HG02759 (cell line): ENCODE measurements around the gene GON7.
A peak's percentile ranks its signal among the peaks of the same experiment; 100 is the strongest.
"Not testable (repeated sequence)": the region's sequence is repeated elsewhere in the genome, so short reads cannot be mapped to it uniquely, and the experiment has no call there.

Source experiments
- ATAC-seq: cut with Tn5 transposase; IDR thresholded peaks from one replicate; pipeline ENCODE4 v1.9.1; 2021; ENCODE audit warnings: mild to moderate bottlenecking, moderate library complexity; ENCODE audit not compliant: unreplicated experiment

The GON7 gene

DNA sequence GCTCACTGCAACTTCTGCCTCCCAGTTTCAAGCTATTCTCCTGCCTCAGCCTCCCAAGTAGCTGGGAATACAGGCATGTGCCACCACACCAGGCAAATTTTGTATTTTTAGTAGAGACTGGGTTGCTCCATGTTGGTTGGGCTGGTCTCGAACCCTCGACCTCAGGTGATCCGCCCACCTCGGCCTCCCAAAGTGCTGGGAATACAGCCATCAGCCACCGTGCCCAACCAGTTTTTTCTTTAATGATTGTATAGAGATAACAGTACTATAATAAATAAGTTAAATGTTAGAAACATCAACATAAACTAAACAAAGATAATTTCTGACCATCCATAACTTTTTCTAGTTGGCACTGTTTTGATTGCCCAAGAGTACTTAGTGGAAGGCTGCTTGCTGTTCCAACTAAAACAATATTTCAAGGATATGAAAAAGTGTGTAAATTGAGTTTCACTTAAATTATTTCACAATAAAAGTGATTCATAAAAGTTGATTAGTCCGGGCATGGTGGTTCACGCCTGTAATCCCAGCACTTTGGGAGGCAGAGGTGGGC is 5.6 kb downstream of the GON7 start:
- ATAC-seq = no peak

DNA sequence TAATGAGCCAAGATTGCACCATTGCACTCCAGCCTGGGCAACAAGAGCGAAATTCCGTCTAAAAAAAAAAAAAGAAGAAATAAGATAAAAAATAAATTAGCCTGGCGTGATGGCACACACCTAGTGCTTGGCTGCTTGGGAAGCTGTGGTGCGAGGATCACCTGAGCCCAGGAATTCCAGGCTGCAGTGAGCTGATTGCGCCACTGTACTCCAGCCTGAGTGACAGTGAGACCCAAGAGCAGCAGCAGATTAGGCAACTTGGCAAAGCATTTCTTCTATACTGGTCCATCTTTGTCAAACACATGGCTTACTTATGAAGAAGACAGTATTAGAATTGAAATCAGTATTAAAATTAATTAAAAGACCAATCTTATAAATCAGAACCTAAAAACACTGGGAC is 6.3 kb downstream of the GON7 start:
- no peak for ATAC-seq

DNA sequence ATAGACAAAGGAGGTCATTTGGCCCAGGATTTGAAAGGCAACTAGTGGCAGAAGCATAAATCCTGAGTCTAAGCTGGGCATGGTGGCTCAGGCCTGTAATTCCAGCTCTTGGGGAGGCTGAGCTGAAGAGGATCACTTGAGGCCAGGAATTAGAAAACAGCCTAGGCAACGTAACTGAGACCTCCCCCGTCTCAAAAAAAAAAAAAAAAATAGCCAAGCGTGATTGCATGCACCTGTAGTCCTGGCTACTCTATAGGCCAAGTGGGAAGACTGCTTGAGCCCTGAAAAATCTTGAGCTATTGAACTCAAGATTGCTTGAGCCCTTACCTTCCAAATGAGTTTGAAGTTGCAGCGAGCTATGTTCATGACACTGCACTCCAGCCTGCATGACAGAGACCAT is 7.8 kb downstream of the GON7 start:
- no peak for ATAC-seq

DNA sequence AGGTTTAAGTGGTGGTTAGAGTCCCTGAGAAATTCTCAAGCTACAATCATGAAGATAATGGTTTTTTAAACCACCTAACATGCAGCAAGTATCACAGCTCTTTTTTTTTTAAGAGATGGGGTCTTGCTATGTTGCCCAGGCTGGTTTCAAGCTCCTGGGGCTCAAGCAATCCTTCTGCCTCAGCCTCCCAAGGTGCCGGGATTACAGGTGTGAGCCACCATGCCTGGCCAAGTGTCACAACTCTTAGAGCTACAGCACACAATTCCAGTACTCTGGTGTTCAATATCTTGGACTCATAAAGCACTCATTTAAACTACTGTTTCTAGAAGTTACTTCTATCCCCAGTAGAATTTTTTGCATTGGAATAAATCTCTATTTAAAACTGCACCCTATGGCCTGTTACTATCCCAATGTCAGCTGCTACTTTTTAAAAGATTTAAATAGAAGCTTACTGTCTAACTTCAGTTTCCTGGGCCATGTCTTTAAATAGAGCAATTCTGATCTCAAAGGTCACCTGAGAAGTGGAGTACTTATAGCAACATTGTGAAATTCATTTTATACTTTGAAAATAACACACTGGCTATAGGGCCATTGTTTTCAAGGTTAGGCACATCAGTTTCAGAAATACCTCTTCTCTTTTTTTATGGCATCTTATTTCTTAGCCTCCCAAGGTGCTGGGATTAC is 11.4 kb downstream of the GON7 start:
- ATAC-seq = no peak

DNA sequence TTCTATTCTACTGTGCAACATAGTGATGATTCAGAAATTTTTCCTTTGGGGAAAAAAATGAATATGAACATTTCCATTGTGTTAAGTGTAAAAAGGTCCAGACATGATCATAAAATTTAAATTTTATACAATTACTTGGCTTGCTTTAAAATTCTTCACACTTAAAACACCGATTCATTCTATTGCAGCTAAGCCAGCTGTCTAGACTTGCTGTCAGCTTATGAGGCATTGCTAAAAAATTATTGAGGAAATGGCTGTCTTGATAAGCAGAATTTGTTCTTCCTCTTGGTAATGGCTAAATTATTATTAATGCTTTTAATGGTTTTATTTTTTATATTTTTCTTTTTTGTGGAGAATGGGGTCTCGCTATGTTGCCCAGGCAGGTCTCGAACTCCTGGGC is 19.9 kb downstream of the GON7 start:
- ATAC-seq = no peak

DNA sequence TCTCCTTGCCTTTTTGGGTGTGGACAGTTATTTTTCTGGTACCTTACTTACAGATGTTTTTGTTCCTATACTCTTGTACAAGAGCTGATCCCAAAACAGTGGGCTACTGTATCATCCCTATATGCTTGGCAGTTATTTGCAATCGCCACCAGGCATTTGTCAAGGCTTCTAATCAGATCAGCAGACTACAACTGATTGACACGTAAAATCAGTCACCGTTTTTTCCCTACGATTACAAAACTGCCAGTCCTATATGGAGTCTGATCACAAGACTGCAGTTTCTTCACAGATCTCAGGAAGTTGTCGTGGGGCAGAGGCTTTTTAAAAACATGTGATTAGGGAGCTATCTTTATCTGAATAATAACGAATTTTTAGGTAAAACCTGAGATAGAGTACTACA is 20.4 kb downstream of the GON7 start:
- ATAC-seq = no peak

DNA sequence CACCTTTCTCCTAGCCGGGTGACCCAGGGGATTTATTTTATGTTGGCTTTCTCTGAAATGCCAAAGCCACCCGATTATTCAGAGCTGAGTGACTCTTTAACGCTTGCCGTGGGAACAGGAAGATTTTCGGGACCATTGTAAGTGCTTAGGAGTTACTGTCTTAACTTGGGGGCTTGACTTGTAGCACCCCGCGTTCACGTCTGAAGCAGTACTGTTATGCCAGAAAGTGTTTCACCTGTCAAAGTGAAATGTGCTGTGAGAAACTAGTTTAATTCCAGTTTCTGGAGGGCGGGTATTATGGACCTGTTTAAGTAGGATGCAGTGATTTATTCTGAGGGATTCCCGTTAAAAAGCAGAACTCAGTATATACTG is 21.5 kb downstream of the GON7 start:
- ATAC-seq = no peak

DNA sequence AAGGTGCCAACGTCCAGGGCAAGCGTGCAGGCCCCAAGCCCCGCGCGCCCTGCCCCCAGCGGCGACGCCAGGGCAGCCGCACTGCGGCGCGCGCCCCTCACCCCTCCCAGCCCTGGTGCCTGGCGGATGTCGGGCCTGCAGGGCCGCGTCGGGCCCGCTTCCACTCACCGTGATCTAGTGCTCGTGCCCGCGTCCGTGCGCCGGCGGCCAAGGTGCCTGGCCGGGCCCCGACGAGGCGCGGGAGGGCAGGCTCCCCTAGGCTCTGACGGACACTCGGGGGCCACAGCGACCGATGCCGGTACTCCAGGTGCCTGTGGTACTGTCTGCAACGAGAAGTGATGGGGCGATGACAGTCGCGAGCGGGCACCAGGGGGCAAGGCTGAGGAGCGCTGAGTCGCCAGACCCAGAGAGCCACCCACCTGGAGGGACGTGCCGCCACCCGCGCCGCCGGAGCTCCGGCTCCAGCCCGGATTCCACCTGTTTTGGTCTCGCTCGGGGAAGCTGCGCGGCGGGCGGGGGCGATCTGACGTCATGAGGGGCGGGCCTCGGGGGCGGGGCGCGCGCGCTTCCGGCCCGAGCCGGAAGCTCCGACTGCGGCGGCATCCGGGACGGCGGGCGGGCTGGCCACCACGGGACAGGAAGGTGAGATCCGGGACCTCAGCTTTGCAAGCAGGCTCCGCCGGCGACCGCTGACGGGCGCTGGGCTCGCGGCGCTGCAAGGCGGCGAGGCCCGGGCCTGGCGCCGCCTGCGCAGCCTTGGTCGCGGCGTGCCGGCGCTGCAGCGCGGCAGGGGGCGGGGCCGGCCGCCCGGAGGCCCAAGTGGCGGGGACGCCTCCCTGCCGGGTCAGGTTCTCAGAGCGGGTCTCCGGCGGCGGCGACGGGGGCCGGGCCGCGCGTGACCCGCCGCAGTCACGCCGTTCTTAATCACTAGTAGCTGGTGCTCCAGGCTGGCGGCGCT is 22.2 kb downstream of the GON7 start, which contains the start of the genes LYSET and MOAP1:
Gene LYSET (plus strand): TSS at position 927 of the 958 bp plus-strand sequence. CDS start 89 bp downstream, outside the sequence.
Gene MOAP1 (minus strand): TSS at position 507 of the 958 bp plus-strand sequence. CDS start 655 bp downstream, outside the sequence.
- ATAC-seq = peak; percentile 87

DNA sequence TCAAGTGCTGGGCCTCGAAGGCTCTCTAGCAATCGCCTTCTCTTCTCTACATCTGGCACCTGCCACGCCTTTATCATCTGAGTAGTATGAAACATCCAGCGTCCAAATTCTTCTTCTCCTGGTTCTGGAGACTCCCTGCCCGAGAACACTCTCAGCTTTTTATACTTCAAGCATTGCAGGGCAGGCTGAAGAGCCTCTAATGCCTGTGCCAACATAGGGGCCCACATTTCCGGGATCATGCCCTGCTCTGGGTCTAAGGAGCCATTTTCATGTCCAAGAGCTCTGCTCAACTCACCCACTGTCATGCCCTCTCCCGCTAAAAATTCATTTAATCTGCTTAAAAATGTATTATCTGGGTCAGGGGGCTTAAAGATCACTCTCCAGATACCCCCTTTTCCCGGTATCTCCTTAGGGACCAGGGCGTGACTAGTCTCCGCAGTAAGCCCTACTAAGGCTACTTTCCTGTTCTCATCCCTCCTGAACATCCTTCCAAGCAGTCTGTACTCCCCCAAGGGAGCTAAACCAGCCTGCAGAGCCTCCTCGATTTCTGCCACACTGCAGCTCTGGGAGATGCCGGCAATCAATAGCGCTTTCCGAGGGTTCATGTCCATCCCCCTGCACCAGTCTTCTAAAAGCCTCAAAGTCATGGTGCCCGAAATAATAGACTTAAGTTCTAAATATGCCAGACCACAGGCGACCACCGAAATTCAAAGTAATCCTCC is 23.1 kb downstream of the GON7 start:
- ATAC-seq = no peak

DNA sequence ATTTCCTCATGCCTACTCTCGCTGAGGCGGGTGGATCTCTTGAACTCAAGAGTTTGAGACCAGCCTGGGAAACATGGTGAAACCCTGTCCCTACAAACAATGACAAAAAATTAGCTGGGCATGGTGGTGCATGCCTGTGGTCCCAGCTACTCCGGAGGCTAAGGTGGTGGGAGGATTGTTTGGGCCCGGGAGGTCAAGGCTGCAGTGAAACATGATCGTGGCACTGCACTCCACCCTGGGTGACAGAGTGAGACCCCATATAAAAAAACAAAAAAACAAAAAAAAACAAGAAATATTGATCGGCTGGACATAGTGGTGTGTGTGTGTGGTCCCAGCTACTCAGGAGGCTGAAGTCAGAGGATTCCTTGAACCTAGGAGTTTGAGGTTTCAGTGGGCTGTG is 31.4 kb downstream of the GON7 start:
- ATAC-seq = no peak

DNA sequence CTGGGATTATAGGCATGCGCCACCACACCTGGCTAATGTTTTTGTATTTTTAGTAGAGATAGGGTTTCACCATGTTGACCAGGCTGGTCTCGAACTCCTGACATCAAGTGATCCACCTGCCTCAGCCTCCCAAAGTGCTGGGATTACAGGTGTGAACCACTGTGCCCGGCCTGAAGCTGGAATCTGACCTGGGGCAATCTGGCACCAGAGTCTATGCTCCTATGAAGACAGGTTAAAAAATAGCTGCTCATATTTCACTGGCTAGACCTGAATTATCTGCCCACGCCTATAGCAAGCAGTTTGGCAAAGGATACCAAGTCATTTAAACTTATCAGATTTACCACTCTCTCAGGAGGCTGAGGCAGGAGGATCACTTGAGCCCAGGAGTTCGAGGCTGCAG is 32.1 kb downstream of the GON7 start:
- not testable (repeated sequence) for ATAC-seq

DNA sequence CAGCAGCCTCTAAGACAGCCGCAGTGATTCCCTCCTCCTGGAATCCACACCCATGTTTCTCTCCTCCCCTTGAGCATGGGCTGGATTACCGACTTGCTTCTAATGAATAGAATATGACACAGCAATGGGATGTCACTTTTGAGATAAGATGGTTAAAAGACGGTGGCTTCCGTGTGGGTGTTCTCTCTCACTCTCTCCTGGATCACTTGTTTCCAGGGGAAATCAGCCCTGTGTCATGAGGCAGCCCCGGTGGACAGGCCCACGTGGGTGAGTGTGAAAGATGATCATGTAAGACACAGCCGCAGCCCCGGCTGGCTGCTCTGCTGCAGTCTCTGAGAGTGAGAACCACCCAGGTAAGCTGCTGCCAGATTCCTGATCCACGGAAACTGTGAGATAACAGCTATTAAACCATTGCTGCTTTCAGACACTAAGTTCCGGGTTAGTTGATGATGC is 32.9 kb downstream of the GON7 start:
- ATAC-seq = no peak

DNA sequence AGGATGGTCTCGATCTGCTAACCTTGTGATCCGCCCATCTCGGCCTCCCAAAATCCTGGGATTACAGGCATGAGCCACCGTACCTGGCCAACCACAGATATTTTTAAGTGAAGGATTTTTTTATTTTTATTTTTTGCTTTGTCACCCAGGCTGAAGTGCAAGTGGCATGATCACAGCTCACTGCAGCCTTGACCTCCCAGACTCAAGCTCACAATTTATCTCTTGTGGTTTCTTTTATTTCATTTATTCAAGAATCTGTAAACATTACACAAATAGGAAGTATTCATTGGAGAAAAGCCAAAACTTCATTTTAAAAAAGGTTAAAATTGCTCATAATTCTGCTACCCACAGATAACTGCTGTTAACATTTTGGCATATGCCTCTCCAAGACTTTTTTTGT is 35.5 kb downstream of the GON7 start:
- no peak for ATAC-seq

DNA sequence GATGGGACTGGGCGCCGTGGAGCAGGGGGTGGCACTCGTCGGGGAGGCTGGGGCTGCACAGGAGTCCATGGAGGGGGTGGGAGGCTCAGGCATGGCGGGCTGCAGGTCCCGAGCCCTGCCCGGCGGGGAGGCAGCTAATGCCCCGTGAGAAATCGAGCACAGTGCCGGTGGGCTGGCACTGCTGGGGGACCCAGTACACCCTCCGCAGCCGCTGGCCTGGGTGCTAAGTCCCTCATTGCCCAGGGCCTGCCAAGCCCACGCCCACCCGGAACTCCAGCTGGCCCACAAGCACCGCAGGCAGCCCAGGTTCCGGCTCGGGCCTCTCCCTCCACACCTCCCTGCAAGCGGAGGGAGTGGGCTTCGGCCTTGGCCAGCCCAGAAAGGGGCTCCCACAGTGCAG is 36.7 kb downstream of the GON7 start:
- not testable (repeated sequence) for ATAC-seq

DNA sequence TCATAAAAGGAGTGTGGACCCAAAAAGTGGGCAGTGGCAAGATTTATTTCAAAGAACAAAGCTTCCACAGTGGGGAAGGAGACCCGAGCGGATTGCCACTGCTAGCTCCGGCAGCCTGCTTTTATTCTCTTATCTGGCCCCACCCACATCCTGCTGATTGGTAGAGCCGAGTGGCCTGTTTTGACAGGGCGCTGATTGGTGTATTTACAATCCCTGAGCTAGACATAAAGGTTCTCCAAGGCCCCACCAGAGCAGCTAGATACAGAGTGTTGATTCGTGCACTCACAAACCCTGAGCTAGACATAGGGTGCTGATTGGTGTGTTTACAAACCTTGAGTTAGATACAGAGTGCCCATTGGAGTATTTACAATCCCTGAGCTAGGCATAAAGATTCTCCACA is 37.2 kb downstream of the GON7 start:
- not testable (repeated sequence) for ATAC-seq

DNA sequence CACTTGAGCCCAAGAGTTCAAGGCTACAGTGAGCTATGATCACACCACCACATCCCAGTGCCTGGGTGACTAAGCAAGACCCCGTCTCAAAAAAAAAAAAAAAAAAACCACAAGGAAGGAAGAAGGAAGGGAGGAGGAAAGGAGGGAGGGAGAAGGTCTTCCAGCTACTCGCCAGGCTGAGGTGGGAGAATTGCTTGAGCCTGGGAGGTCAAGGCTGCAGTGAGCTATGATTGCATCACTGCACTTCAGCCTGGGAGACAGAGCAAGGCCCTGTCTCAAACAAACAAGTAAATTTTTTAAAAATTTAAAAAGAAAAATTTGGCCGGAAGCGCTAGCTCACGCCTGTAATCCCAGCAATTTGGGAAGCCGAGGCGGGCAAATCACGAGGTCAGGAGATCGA is 38.3 kb downstream of the GON7 start:
- ATAC-seq = not testable (repeated sequence)

DNA sequence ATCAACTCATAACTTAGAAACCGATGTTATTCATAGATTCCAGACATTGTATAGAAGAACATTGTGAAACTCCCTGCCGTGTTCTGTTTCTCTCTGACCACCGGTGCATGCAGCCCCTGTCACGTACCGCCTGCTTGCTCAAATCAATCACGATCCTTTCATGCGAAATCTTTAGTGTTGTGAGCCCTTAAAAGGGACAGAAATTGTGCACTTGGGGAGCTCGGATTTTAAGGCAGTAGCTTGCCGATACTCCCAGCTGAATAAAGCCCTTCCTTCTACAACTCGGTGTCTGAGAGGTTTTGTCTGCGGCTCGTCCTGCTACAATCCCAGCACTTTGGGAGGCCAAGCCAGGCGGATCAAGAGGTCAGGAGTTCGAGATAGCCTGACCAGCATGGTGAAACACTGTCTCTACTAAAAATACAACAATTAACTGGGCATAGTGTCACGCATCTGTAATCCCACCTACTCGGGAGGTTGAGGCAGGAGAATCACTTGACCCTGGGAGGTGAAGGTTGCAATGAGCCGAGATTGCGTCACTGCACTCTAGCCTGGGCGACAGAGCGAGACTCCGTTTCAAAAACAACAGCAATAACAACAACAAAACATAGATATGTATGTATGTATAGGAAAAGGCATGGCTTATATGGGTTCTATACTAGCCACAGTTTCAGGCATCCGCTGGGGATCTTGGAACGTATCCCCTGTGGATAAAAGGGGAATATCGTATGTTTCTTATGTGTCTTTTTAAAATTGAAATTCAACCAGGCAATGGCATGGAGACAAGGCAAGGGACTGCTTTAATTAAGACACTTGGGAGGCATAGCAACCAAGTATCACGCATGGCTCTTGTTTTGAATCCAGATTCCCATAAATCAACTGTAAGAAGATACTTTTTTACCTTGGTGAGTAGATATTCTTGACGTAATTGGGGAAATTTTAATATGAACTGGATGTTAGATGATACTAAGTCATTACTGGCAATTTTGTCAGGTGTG is 41.3 kb downstream of the GON7 start:
- ATAC-seq = not testable (repeated sequence)

DNA sequence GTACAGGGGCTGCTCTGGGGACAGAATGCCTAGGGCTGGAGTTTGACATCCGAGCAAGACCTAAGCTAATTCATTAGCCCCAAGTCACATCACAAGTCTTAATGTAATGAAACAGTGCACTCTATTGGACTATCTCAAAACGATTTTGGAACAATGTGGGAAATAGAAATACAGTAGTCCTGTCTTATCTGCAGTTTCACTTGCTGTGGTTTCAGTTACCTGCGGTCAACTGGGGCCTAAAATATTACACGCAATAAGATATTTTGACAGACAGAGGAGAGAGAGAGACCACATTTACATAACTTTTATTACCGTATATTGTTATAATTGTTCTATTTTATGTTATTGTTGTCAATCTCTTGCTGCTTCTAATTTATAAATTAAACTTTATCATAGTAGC is 43.3 kb downstream of the GON7 start:
- ATAC-seq = no peak

DNA sequence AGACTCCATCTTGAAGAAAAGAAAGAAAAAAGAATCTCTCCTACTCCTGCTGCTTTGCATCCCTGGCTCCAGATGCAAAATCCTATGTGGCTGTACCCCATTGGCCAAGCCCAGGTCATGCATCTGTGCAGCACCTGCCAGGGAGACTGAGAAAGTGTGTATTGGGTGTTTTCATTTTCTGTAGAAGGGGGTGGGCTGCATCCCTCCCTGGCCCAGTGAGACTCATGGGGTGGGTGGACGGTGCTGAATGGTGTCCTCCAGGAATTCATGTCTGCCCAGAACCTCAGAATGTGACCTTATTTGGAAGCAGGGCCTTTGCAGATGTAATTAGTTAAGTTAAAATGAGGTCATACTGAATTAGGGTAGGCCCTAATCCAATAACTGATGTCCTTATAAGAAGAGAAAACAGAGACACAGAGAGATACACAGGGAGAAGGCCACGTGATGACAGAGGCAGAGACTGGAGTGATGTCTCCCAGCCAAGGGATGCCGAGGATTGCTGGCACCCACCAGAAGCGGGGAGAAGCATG is 45.4 kb downstream of the GON7 start:
- no peak for ATAC-seq
